H9 (cell line): ENCODE data around the gene CACNA2D3. TPM values are rescaled to one million over a fixed set of nuclear protein-coding genes. Genes with fewer than 3 reads are reported as not detected.

Experiments used
- DNase-seq: peaks from one replicate; pipeline ENCODE4 v3.0.0-alpha.2; 2017
- H2AFZ ChIP-seq: one replicate; pipeline ENCODE4 v1.6.1; 2013; ENCODE audit warnings: mild to moderate bottlenecking, low read length, control low read depth, moderate library complexity
- H2AK5ac ChIP-seq: 2 replicates; pipeline ENCODE4 v1.6.1; 2013; ENCODE audit warnings: low read length, control low read depth, mixed read lengths; ENCODE audit not compliant: insufficient read length
- H2BK120ac ChIP-seq: one replicate; pipeline ENCODE4 v1.6.1; 2013; ENCODE audit warnings: low read depth, mild to moderate bottlenecking, low read length, control low read depth, inconsistent platforms; ENCODE audit not compliant: poor library complexity, severe bottlenecking
- H2BK12ac ChIP-seq: 2 replicates; pipeline ENCODE4 v1.6.1; 2013; ENCODE audit warnings: low read length, control low read depth, mixed read lengths, low read depth; ENCODE audit not compliant: insufficient read length
- H2BK15ac ChIP-seq: 2 replicates; pipeline ENCODE4 v1.6.1; 2013; ENCODE audit warnings: low read depth, low read length, control low read depth
- H2BK20ac ChIP-seq: one replicate; pipeline ENCODE4 v1.6.1; 2013; ENCODE audit warnings: low read depth, mild to moderate bottlenecking, low read length, control low read depth, inconsistent platforms; ENCODE audit not compliant: poor library complexity, severe bottlenecking
- H2BK5ac ChIP-seq: 2 replicates; pipeline ENCODE4 v1.6.1; 2013; ENCODE audit warnings: low read length, control low read depth, mixed read lengths; ENCODE audit not compliant: insufficient read length
- H3K14ac ChIP-seq: 2 replicates; pipeline ENCODE4 v1.6.1; 2013; ENCODE audit warnings: low read length, control low read depth; ENCODE audit not compliant: insufficient read depth
- H3K18ac ChIP-seq: 2 replicates; pipeline ENCODE4 v1.6.1; 2013; ENCODE audit warnings: low read depth, mild to moderate bottlenecking, mixed read lengths, low read length, control low read depth; ENCODE audit not compliant: insufficient read length
- H3K23ac ChIP-seq: 2 replicates; pipeline ENCODE4 v1.6.1; 2013; ENCODE audit warnings: low read length, control low read depth, mixed read lengths, low read depth; ENCODE audit not compliant: insufficient read length
- H3K23me2 ChIP-seq: 2 replicates; pipeline ENCODE4 v1.6.1; 2013; ENCODE audit warnings: low read depth, mild to moderate bottlenecking, mixed read lengths, low read length, control low read depth; ENCODE audit not compliant: insufficient read length, poor library complexity, severe bottlenecking
- H3K27ac ChIP-seq: 2 replicates; pipeline ENCODE4 v1.5.1; 2013; ENCODE audit warnings: low read length, control low read depth, mixed read lengths, low read depth; ENCODE audit not compliant: insufficient read length
- H3K27me3 ChIP-seq: 2 replicates; pipeline ENCODE4 v1.6.1; 2013; ENCODE audit warnings: low read length, control low read depth, inconsistent platforms; ENCODE audit not compliant: insufficient read depth
- H3K4ac ChIP-seq: 2 replicates; pipeline ENCODE4 v1.6.1; 2013; ENCODE audit warnings: low read depth, mild to moderate bottlenecking, control low read depth, inconsistent platforms, low read length, moderate library complexity
- H3K4me1 ChIP-seq: 2 replicates; pipeline ENCODE4 v1.6.1; 2013; ENCODE audit warnings: low read length, control low read depth, inconsistent platforms; ENCODE audit not compliant: insufficient read depth
- H3K4me2 ChIP-seq: 2 replicates; pipeline ENCODE4 v1.6.1; 2013; ENCODE audit warnings: low read length, control low read depth, mixed read lengths; ENCODE audit not compliant: insufficient read length, insufficient read depth
- H3K56ac ChIP-seq: 2 replicates; pipeline ENCODE4 v1.6.1; 2013; ENCODE audit warnings: low read depth, mild to moderate bottlenecking, mixed read lengths, low read length, control low read depth; ENCODE audit not compliant: insufficient read length
- H3K79me1 ChIP-seq: 2 replicates; pipeline ENCODE4 v1.6.1; 2013; ENCODE audit warnings: low read depth, mild to moderate bottlenecking, moderate library complexity, low read length, control low read depth, inconsistent platforms; ENCODE audit not compliant: insufficient read depth, poor library complexity, severe bottlenecking
- H3K79me2 ChIP-seq: 2 replicates; pipeline ENCODE4 v1.6.1; 2013; ENCODE audit warnings: low read length, control low read depth, inconsistent platforms; ENCODE audit not compliant: insufficient read depth
- H3K9ac ChIP-seq: 2 replicates; pipeline ENCODE4 v1.6.1; 2013; ENCODE audit warnings: low read length, control low read depth, mixed read lengths; ENCODE audit not compliant: insufficient read length; ENCODE audit errors: extremely low read depth
- H3K9me3 ChIP-seq: one replicate; pipeline ENCODE4 v1.6.1; 2013; ENCODE audit warnings: low read depth, low read length, inconsistent platforms; ENCODE audit not compliant: control insufficient read depth
- H3T11ph ChIP-seq: one replicate; pipeline ENCODE4 v1.6.1; 2013; ENCODE audit warnings: mild to moderate bottlenecking, low read length, control low read depth, inconsistent platforms
- H4K20me1 ChIP-seq: one replicate; pipeline ENCODE4 v1.6.1; 2013; ENCODE audit not compliant: control insufficient read depth, insufficient read length, insufficient read depth
- H4K5ac ChIP-seq: 2 replicates; pipeline ENCODE4 v1.6.1; 2013; ENCODE audit warnings: low read depth, mild to moderate bottlenecking, mixed read lengths, low read length, control low read depth; ENCODE audit not compliant: insufficient read length
- H4K8ac ChIP-seq: replicated peaks from 2 replicates; pipeline ENCODE4 v1.6.1; 2013; ENCODE audit warnings: low read length, control low read depth, mixed read lengths, low read depth; ENCODE audit not compliant: insufficient read length
- H4K91ac ChIP-seq: 2 replicates; pipeline ENCODE4 v1.6.1; 2013; ENCODE audit warnings: low read depth, mild to moderate bottlenecking, moderate library complexity, mixed read lengths, low read length, control low read depth; ENCODE audit not compliant: insufficient read length
- H3K27ac Mint-ChIP-seq, 3 experiments: 2 replicates in 2 of 3; 3 replicates in 1 of 3; pipeline ENCODE4 v1.8.0; 2020 to 2021; ENCODE audit warnings: mixed read lengths in 3 of 3, mild to moderate bottlenecking in 1 of 3, moderate library complexity in 1 of 3
- H3K27me3 Mint-ChIP-seq: 2 replicates; pipeline ENCODE4 v1.8.0; 2021; ENCODE audit warnings: low read depth, mild to moderate bottlenecking, moderate library complexity, mixed read lengths
- H3K36me3 Mint-ChIP-seq, 3 experiments: 2 replicates in 2 of 3; 3 replicates in 1 of 3; pipeline ENCODE4 v1.8.0; 2020 to 2021; ENCODE audit warnings: low read depth in 3 of 3, mixed read lengths in 3 of 3; ENCODE audit not compliant: insufficient read depth in 1 of 3
- H3K4me1 Mint-ChIP-seq, 2 experiments: 2 replicates each; pipeline ENCODE4 v1.8.0; 2020; ENCODE audit warnings: mixed read lengths in 2 of 2
- H3K4me3 Mint-ChIP-seq, 2 experiments: 2 replicates in 1 of 2; 3 replicates in 1 of 2; pipeline ENCODE4 v1.8.0; 2020 to 2021; ENCODE audit warnings: mild to moderate bottlenecking in 2 of 2, mixed read lengths in 2 of 2, moderate library complexity in 1 of 2
- H3K9me3 Mint-ChIP-seq, 2 experiments: 2 replicates in 1 of 2; 3 replicates in 1 of 2; pipeline ENCODE4 v1.8.0; 2020; ENCODE audit warnings: mild to moderate bottlenecking in 2 of 2, mixed read lengths in 2 of 2, moderate library complexity in 1 of 2
- CTCF ChIP-seq: fragments of 200-600 bp; sonication (generic); conservative IDR thresholded peaks from 3 replicates; pipeline ENCODE4 v1.8.0; 2021; ENCODE audit warnings: antibody characterized with exemption, mild to moderate bottlenecking
- WGBS: extraction: QIAGEN DNeasy Blood & Tissue Kit; methylation state at CpG from one replicate; pipeline ENCODE4 v1.1.7; 2013; ENCODE audit warnings: missing lambda C conversion rate, low lambda C conversion rate, mixed read lengths; ENCODE audit not compliant: insufficient read length; ENCODE audit errors: extremely low coverage; 5-methylcytosine and 5-hydroxymethylcytosine counted together
- total RNA-seq: library from RNA; stranded (reverse); gene quantifications from 2 replicates; pipeline ENCODE4 v1.2.1, GENCODE V29; 2021

The CACNA2D3 gene
- total RNA-seq, 1 experiment from 2014 or later, result 3.2 TPM

- Histone ChIP-seq H3K4ac (no peak overlapping the region), H3K18ac (no peak overlapping the region), H4K20me1 (no peaks in the 10 kb centered on the region), H3K27ac (no peak overlapping the region), H2BK5ac (no peak overlapping the region), H3K23me2 (no peaks in the 10 kb centered on the region), H2BK120ac (no peak overlapping the region), H2BK15ac (no peak overlapping the region), H3K23ac (no peak overlapping the region), H2BK20ac (no peak overlapping the region), H4K8ac (no peak overlapping the region), H3K9me3 (no peaks in the 10 kb centered on the region), H3K4me2 (no peak overlapping the region), H3K27me3 (no peaks in the 10 kb centered on the region), H3T11ph (no peak overlapping the region), H4K91ac (no peak overlapping the region), H3K9ac (no peak overlapping the region), H4K5ac (no peak overlapping the region), H2BK12ac (no peak overlapping the region), H3K56ac (no peak overlapping the region), H2AFZ (no peak overlapping the region), H2AK5ac (no peak overlapping the region), H3K14ac (no peak overlapping the region), H3K4me1 (no peaks in the 10 kb centered on the region), H3K79me2 (no peaks in the 10 kb centered on the region), H3K79me1 (no peaks in the 10 kb centered on the region)
- DNase-seq, result no peak
- no CpG with 5 or more reads among the region's 1 CpG for WGBS
- Mint-ChIP-seq H3K27me3 (peaks cover 1% of the 10 kb centered on the region; the same call in 1 of the 2 replicates), H3K36me3 (no peaks in the 10 kb centered on the region), H3K9me3 (no peaks in the 10 kb centered on the region), H3K4me1 (peaks cover 12 to 16% of the 10 kb centered on the region in 2 experiments), H3K4me3 (no peak overlapping the region), H3K27ac (no peak overlapping the region)
- no peak for TF ChIP-seq CTCF
These were observed 23.0 kb upstream of the CACNA2D3 start for GRCh38 chr3:54099381-54099780.
